Heart right ventricle (tissue), 16 donors: Measurements from ENCODE around the gene NUB1. TPM values are rescaled to one million over a fixed set of nuclear protein-coding genes. Genes with fewer than 3 reads are reported as not detected.

Source experiments
- ATAC-seq, 8 donors: fragments of 200-7000 bp; cut with Tn5 transposase; one replicate each; pipeline ENCODE4 v1.9.1; 2020; ENCODE audit warnings: mild to moderate bottlenecking in 8 of 8, moderate library complexity in 8 of 8, moderate number of reproducible peaks in 1 of 8
- DNase-seq, 2 donors: peaks; one replicate each; pipeline ENCODE4 v3.0.0-alpha.2; 2020
- H3K27ac ChIP-seq, 10 donors: fragments of 200-600 bp; sonication (generic) in 2 of 10; one replicate each; pipeline versions ENCODE4 v1.5.0 to v1.8.0; 2020 to 2022; ENCODE audit warnings: mild to moderate bottlenecking in 3 of 10
- H3K27me3 ChIP-seq, 7 donors: fragments of 200-600 bp; one replicate each; pipeline ENCODE4 v1.8.0; 2021 to 2022; ENCODE audit warnings: mild to moderate bottlenecking in 2 of 7
- H3K36me3 ChIP-seq, 9 donors: fragments of 200-600 bp; sonication (generic) in 1 of 9; one replicate each; pipeline versions ENCODE4 v1.5.0 to v1.8.0; 2020 to 2022; ENCODE audit warnings: mild to moderate bottlenecking in 2 of 9
- H3K4me1 ChIP-seq, 9 donors: fragments of 200-600 bp; sonication (generic) in 1 of 9; one replicate each; pipeline versions ENCODE4 v1.5.0 to v1.8.0; 2020 to 2022; ENCODE audit warnings: mild to moderate bottlenecking in 4 of 9
- H3K4me3 ChIP-seq, 10 donors: fragments of 200-600 bp; sonication (generic) in 2 of 10; one replicate each; pipeline versions ENCODE4 v1.5.0 to v1.8.0; 2020 to 2022; ENCODE audit warnings: mild to moderate bottlenecking in 7 of 10, moderate library complexity in 2 of 10
- H3K9me3 ChIP-seq, 11 donors: fragments of 200-600 bp in 10 of 11; sonication (generic) in 2 of 11; one replicate each; pipeline versions ENCODE4 v1.5.0 to v1.8.0; 2013 to 2022; ENCODE audit warnings: mild to moderate bottlenecking in 2 of 11, control low read depth in 1 of 11, moderate library complexity in 1 of 11
- WGBS, 2 donors: extraction: QIAGEN DNeasy Blood & Tissue Kit; methylation state at CpG; one replicate each; pipeline ENCODE4 v1.1.7; 2013; ENCODE audit warnings: inconsistent platforms in 1 of 2; 5-methylcytosine and 5-hydroxymethylcytosine counted together
- intact Hi-C, 10 donors: fragments of 100-400 bp; cut with DNase I; formaldehyde crosslinking; loops; one replicate each; pipeline versions ENCODE4 v1.11.1 to v1.14.2; 2022
- polyA plus RNA-seq, 2 donors: library from polyadenylated mRNA; stranded (reverse); fragments of 200-250 nt; gene quantifications; one replicate each; pipeline ENCODE4 v1.2.3, GENCODE V29; 2013
- total RNA-seq, 10 donors: library from RNA; stranded (reverse); fragmentation: NEBNext Ultra II Directional in 3 of 10; extraction: Animal tissue kit (Norgen Biotek cat#: 25700) in 3 of 10; gene quantifications; one replicate each; pipeline versions ENCODE4 v1.2.1 to v1.2.4, GENCODE V29; 2021 to 2023
- TF ChIP-seq, protein P1 (sequence below), 9 donors: fragments of 200-600 bp; sonication (generic) in 2 of 9; IDR thresholded peaks; one replicate each; pipeline versions ENCODE4 v1.5.0 to v1.8.0; 2021 to 2022; ENCODE audit warnings: antibody characterized with exemption in 9 of 9, mild to moderate bottlenecking in 5 of 9, moderate library complexity in 1 of 9
- donor health status: Arrhythmogenic right ventricular cardiomyopathy.
- donor health status: ischemic (EF 13 %, LVEDD 7.1; RV severe dilation, severe dysfunction).
- donor health status: healthy with polysubstance abuse.
- donor health status: DM: no; HTN: yes; CAD: no.
- donor health status: DM: no; HTN: no; CAD: no.
- donor health status: ischemic (EF 25% LVEDD 6.9; RV normal size, moderate dysfunction).
- donor health status: ischemic (EF 25% LVEDD 5.7; RV mildly dilated, moderate dysfunction).
- donor health status: healthy.
- donor health status: DM: yes; HTN: yes; CAD: no.
- donor health status: Ischemic cardiomyopathy.
- donor health status: ischemic (EF 35%, LVEDD 5.7; RV mildly dilated, moderate dysfunction).
- donor health status: nonischemic (EF 11% LVEDD 7.7; RV severe dilation, severe dysfunction).
- donor health status: DM: yes; HTN: yes; CAD: no.
- donor health status: PGD.
- donor health status: ischemic (EF 29% LVEDD 5.4; RV normal size, mild dysfunction).
- donor health status: nonischemic (EF 23%, LVEDD 6.1; RV moderate dilation, normal function).

The NUB1 gene
- total and polyA plus RNA-seq, 12 donors: 22.6 to 53.0 (median 41.6) TPM

GRCh38 chr7:151425670-151426440 is 84.2 kb downstream of the NUB1 start:
- Histone ChIP-seq H3K4me3 (peak overlapping the region in 4 of 10 donors; percentile 1 to 27 (median 12)), H3K4me1 (peaks cover 0 to 37% (median 9%) of the 10 kb centered on the region in 9 donors), H3K27me3 (peaks cover 0 to 24% (median 0%) of the 10 kb centered on the region in 7 donors), H3K36me3 (no peaks in the 10 kb centered on the region), H3K9me3 (peaks cover 0 to 9% (median 0%) of the 10 kb centered on the region in 11 donors), H3K27ac (peak overlapping the region in 6 of 10 donors; percentile 11 to 70 (median 42))
- intact Hi-C loops: no loop called here
- no peak for DNase-seq
- 61 to 71% methylated on average over 7 of the region's 7 CpGs for WGBS, 2 donors
- TF ChIP-seq, protein P1, sequence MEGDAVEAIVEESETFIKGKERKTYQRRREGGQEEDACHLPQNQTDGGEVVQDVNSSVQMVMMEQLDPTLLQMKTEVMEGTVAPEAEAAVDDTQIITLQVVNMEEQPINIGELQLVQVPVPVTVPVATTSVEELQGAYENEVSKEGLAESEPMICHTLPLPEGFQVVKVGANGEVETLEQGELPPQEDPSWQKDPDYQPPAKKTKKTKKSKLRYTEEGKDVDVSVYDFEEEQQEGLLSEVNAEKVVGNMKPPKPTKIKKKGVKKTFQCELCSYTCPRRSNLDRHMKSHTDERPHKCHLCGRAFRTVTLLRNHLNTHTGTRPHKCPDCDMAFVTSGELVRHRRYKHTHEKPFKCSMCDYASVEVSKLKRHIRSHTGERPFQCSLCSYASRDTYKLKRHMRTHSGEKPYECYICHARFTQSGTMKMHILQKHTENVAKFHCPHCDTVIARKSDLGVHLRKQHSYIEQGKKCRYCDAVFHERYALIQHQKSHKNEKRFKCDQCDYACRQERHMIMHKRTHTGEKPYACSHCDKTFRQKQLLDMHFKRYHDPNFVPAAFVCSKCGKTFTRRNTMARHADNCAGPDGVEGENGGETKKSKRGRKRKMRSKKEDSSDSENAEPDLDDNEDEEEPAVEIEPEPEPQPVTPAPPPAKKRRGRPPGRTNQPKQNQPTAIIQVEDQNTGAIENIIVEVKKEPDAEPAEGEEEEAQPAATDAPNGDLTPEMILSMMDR (IDR thresholded peaks at IDR 0.05): no peak
- peak in 3 of 8 donors; percentile 11 to 49 (median 17) for ATAC-seq

DNA sequence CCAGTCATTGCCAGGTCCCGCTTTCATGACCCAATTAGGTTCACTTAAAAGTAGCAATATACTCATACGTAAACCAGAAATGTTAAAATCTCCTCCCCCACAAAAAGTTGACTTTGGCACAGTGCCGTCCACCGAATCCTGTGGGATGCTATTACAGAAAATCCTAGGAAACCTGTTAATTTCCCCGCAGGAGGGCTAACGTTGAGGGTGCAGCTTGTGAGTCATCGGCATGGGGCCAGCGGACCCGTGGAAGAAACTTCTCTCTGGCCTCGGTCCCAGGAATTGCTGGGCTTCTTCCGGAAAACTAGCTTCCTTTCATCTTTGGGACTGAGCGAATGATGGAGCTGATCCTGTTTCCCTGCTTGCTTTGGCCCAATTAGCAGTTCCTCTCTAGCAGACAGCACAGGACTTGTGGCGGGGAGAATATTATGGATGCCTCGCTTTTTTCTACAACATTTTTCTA is 84.9 kb downstream of the NUB1 start:
- H3K4me3 ChIP-seq: peak overlapping the region in 4 of 10 donors; percentile 1 to 27 (median 12)
- H3K9me3 ChIP-seq: peaks cover 0 to 9% (median 0%) of the 10 kb centered on the region in 11 donors
- H3K27ac ChIP-seq: peak overlapping the region in 6 of 10 donors; percentile 11 to 70 (median 28)
- peaks cover 0 to 20% (median 0%) of the 10 kb centered on the region in 7 donors for H3K27me3 ChIP-seq
- DNase-seq (peak; percentile 55 to 64), ATAC-seq (peak in 7 of 8 donors; percentile 31 to 72 (median 41))
- 33 to 43% methylated on average over 14 of the region's 14 CpGs for WGBS, 2 donors
- no peaks in the 10 kb centered on the region for H3K36me3 ChIP-seq
- TF ChIP-seq, protein P1 (IDR thresholded peaks at IDR 0.05): no peak
- intact Hi-C loops: no loop called here
- H3K4me1 ChIP-seq: peaks cover 0 to 37% (median 9%) of the 10 kb centered on the region in 9 donors

DNA sequence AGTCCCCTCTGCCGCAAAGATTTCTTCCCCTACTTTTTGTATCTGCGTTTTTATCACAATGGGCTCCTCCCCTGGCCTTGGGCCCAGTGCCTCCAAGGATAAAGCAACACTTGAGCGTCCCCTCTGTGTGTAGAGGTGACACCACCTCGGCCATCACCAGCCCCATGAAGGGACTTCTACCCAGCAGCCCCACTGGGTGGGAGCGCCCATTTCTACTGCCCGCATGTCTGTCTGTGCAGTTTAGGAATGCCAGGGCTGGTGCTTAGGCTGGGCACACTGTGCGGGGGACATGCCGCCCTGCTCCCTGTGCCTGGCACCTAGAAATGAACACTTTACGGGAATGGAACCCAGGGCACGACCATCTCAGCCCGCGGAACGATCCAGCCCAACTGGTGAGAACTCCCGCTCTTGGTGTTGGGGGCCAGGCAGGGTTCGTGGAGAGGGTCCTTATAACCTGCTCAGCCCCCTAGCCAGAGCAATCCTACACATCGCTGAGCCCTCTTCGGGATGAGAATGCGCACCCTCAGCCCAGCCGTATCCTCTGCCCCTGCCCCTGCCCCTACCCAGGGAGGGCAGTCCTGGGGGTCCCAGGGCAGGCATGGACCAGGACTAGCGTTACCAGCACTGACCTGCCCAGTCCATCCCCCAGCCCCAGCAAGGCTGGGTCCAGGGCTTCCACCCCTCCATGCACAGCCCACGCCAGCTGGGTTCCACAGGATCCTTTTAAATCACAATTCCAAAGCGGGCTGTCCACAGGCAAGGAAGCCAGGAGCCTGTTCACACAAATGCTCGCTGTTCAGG is 85.5 kb downstream of the NUB1 start:
- Histone ChIP-seq H3K4me3 (peak overlapping the region in 2 of 10 donors; percentile 10 to 14), H3K27ac (peak overlapping the region in 4 of 10 donors; percentile 7 to 63 (median 12)), H3K27me3 (peaks cover 0 to 20% (median 0%) of the 10 kb centered on the region in 7 donors), H3K4me1 (peaks cover 0 to 37% (median 9%) of the 10 kb centered on the region in 9 donors), H3K36me3 (no peaks in the 10 kb centered on the region), H3K9me3 (peaks cover 0 to 3% (median 0%) of the 10 kb centered on the region in 11 donors)
- WGBS, 2 donors: 84% methylated on average over 23 of the region's 23 CpGs
- intact Hi-C loops: no loop called here
- DNase-seq (no peak), ATAC-seq (peak in 2 of 8 donors; percentile 3 to 17)
- TF ChIP-seq, protein P1 (IDR thresholded peaks at IDR 0.05): no peak
